ENCODE measurements around the gene CMSS1. TPM values are rescaled to one million over a fixed set of nuclear protein-coding genes. Genes with fewer than 3 reads are reported as not detected.
"Not testable (repeated sequence)": the region's sequence is repeated elsewhere in the genome, so short reads cannot be mapped to it uniquely, and the experiment has no call there.

CMSS1 gene
- total RNA-seq, 2 donors from 2014 or later = 88.5 to 101 TPM

- no peak overlapping the region for H3K4me3 Mint-ChIP-seq
Observed at GRCh38 chr3:100081986-100082692, 264.5 kb downstream of the CMSS1 start.

DNA sequence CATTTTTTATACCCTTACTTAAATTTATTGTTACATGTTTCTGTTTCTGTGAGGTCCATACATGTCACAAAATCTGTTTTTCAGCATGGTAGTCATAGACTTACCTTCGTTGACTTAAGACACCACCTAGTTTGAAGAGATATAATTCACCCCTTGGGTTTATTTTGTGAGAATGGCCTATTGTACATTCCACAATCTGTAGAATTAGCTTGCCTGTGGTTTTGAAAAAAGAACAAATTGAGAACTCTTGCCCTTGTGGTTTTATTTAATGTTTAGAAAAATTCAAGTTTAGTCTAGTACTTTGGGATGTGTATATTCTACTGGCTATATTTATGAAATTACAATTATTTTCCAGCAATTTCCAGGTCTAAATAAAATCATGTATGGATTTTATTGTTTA, 265.1 kb downstream of the CMSS1 start:
- no peaks in the 10 kb centered on the region for H3K27me3 Mint-ChIP-seq (ENCODE audit: low read depth)
- peaks cover 1 to 4% of the 10 kb centered on the region in 2 donors for H3K36me3 Mint-ChIP-seq (ENCODE audit: insufficient read depth in 2 of 2)
- DNase-seq (no peak), ATAC-seq (replicated peaks in 1 of 2) (no peak)
- no peak overlapping the region for H3K27ac Mint-ChIP-seq
- H3K4me1 Mint-ChIP-seq (ENCODE audit: low read depth) = peaks cover 13% of the 10 kb centered on the region
- H3K4me3 Mint-ChIP-seq = no peak overlapping the region
- H3K9me3 Mint-ChIP-seq = no peaks in the 10 kb centered on the region

More at GRCh38 chr3:100081986-100082692, 264.5 kb downstream of the CMSS1 start:
- Mint-ChIP-seq H3K4me1 (ENCODE audit: low read depth) (peaks cover 8% of the 10 kb centered on the region), H3K27ac (no peak overlapping the region), H3K36me3 (ENCODE audit: insufficient read depth in 2 of 2) (peaks cover 1 to 3% of the 10 kb centered on the region in 2 donors), H3K27me3 (ENCODE audit: low read depth) (no peaks in the 10 kb centered on the region), H3K9me3 (no peaks in the 10 kb centered on the region)
- DNase-seq = no peak
- no peak for ATAC-seq (replicated peaks in 1 of 2)

- Mint-ChIP-seq H3K27ac (no peak overlapping the region), H3K4me3 (no peak overlapping the region), H3K36me3 (ENCODE audit: insufficient read depth in 2 of 2) (peaks cover 1 to 4% of the 10 kb centered on the region in 2 donors), H3K27me3 (ENCODE audit: low read depth) (no peaks in the 10 kb centered on the region), H3K9me3 (no peaks in the 10 kb centered on the region), H3K4me1 (ENCODE audit: low read depth) (peaks cover 13% of the 10 kb centered on the region)
- DNase-seq (no peak), ATAC-seq (replicated peaks in 1 of 2) (no peak)
Observed at GRCh38 chr3:100083209-100083608, 265.5 kb downstream of the CMSS1 start.

- DNase-seq (no peak), ATAC-seq (replicated peaks in 1 of 2) (no peak)
- peaks cover 2 to 5% of the 10 kb centered on the region in 2 donors for H3K36me3 Mint-ChIP-seq (ENCODE audit: insufficient read depth in 2 of 2)
- no peaks in the 10 kb centered on the region for H3K27me3 Mint-ChIP-seq (ENCODE audit: low read depth)
- no peak overlapping the region for H3K27ac Mint-ChIP-seq
- H3K4me1 Mint-ChIP-seq (ENCODE audit: low read depth) = peaks cover 23% of the 10 kb centered on the region
- H3K9me3 Mint-ChIP-seq = no peaks in the 10 kb centered on the region
- no peak overlapping the region for H3K4me3 Mint-ChIP-seq
Observed at GRCh38 chr3:100084100-100084806, 266.6 kb downstream of the CMSS1 start.

DNA sequence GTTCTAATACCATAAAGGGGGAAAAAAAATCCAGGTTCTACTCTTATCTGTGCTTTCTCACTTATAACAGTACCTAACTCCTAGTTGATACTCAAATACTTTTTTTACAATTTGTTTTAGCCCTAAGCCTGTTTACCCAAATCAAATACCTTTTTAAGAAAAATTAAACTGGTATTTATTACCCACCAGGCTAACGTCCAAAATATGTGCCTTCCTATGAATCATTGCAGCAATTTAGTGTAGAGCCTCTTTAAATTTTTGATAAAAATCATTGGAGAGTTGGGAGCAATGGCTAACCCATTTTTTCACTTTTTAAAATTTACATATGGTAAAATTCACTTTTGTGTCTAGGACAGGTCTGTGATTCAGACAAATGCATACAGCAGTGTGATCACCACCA, 268.7 kb downstream of the CMSS1 start:
- H3K27ac Mint-ChIP-seq = no peak overlapping the region
- DNase-seq (no peak), ATAC-seq (replicated peaks in 1 of 2) (no peak)
- H3K9me3 Mint-ChIP-seq = no peaks in the 10 kb centered on the region
- no peak overlapping the region for H3K4me3 Mint-ChIP-seq
- no peaks in the 10 kb centered on the region for H3K27me3 Mint-ChIP-seq (ENCODE audit: low read depth)
- peaks cover 3 to 5% of the 10 kb centered on the region in 2 donors for H3K36me3 Mint-ChIP-seq (ENCODE audit: insufficient read depth in 2 of 2)
- H3K4me1 Mint-ChIP-seq (ENCODE audit: low read depth) = peaks cover 37% of the 10 kb centered on the region

DNA sequence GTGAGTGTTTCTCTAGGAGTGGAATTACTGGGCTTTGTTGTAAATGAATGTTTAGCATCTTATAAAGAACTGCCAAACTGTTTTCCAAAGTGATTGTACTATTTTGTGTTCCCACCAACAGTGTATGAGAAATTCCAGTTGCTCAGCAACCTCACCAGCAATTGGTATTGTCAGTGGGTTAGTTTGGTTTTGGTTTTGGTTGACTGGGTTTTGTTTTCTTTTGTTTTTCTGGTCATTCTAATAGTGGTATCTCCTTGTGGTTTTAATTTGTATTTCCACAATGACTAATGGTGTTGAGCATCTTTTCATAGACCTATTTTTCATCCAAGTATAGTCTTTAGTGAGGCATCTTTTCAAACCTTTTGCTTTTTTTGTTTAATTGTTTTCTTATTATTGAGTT, 269.5 kb downstream of the CMSS1 start:
- Mint-ChIP-seq H3K36me3 (ENCODE audit: insufficient read depth in 2 of 2) (peaks cover 2 to 5% of the 10 kb centered on the region in 2 donors), H3K27ac (peak overlapping the region; percentile 80)
- peak; percentile 12 to 18 for DNase-seq

GRCh38 chr3:100088735-100089368, 271.2 kb downstream of the CMSS1 start:
- H3K27ac Mint-ChIP-seq = peak overlapping the region; percentile 91
- DNase-seq (no peak), ATAC-seq (replicated peaks in 1 of 2) (no peak)
- no peaks in the 10 kb centered on the region for H3K9me3 Mint-ChIP-seq
- peaks cover 2 to 5% of the 10 kb centered on the region in 2 donors for H3K36me3 Mint-ChIP-seq (ENCODE audit: insufficient read depth in 2 of 2)
- no peaks in the 10 kb centered on the region for H3K27me3 Mint-ChIP-seq (ENCODE audit: low read depth)
- H3K4me1 Mint-ChIP-seq (ENCODE audit: low read depth) = peaks cover 37% of the 10 kb centered on the region
- H3K4me3 Mint-ChIP-seq = peak overlapping the region in 1 of 2 donors; percentile 57

More for the DNA sequence above, 269.5 kb downstream of the CMSS1 start:
- peak; percentile 77 to 79 for ATAC-seq (replicated peaks in 1 of 2)
- H3K4me1 Mint-ChIP-seq (ENCODE audit: low read depth) = peaks cover 37% of the 10 kb centered on the region
- no peaks in the 10 kb centered on the region for H3K9me3 Mint-ChIP-seq
- H3K27me3 Mint-ChIP-seq (ENCODE audit: low read depth) = no peaks in the 10 kb centered on the region
- peak overlapping the region in 1 of 2 donors; percentile 20 for H3K4me3 Mint-ChIP-seq

- no peaks in the 10 kb centered on the region for H3K27me3 Mint-ChIP-seq (ENCODE audit: low read depth)
- peak overlapping the region in 1 of 2 donors; percentile 50 for H3K4me3 Mint-ChIP-seq
- DNase-seq (peak; percentile 42 to 47), ATAC-seq (replicated peaks in 1 of 2) (peak; percentile 83 to 84)
- H3K27ac Mint-ChIP-seq = peak overlapping the region; percentile 26
- H3K4me1 Mint-ChIP-seq (ENCODE audit: low read depth) = peaks cover 37% of the 10 kb centered on the region
- H3K9me3 Mint-ChIP-seq = no peaks in the 10 kb centered on the region
- H3K36me3 Mint-ChIP-seq (ENCODE audit: insufficient read depth in 2 of 2) = peaks cover 2 to 5% of the 10 kb centered on the region in 2 donors
Observed at GRCh38 chr3:100089812-100090668, 272.4 kb downstream of the CMSS1 start.

- Mint-ChIP-seq H3K27me3 (ENCODE audit: low read depth) (no peaks in the 10 kb centered on the region), H3K4me3 (no peak overlapping the region), H3K4me1 (ENCODE audit: low read depth) (peaks cover 37% of the 10 kb centered on the region), H3K9me3 (no peaks in the 10 kb centered on the region), H3K27ac (no peak overlapping the region), H3K36me3 (ENCODE audit: insufficient read depth in 2 of 2) (peaks cover 2 to 5% of the 10 kb centered on the region in 2 donors)
- ATAC-seq (replicated peaks in 1 of 2) = peak in 1 of 2 donors; percentile 6
- DNase-seq = no peak
Observed at GRCh38 chr3:100090669-100091005, 273.0 kb downstream of the CMSS1 start.

GRCh38 chr3:100093831-100094230, 276.2 kb downstream of the CMSS1 start:
- DNase-seq (no peak), ATAC-seq (replicated peaks in 1 of 2) (no peak)
- H3K36me3 Mint-ChIP-seq (ENCODE audit: insufficient read depth in 2 of 2) = peaks cover 0 to 2% of the 10 kb centered on the region in 2 donors
- H3K27ac Mint-ChIP-seq = no peak overlapping the region
- peaks cover 19% of the 10 kb centered on the region for H3K4me1 Mint-ChIP-seq (ENCODE audit: low read depth)
- H3K9me3 Mint-ChIP-seq = no peaks in the 10 kb centered on the region
- no peak overlapping the region for H3K4me3 Mint-ChIP-seq
- no peaks in the 10 kb centered on the region for H3K27me3 Mint-ChIP-seq (ENCODE audit: low read depth)

DNA sequence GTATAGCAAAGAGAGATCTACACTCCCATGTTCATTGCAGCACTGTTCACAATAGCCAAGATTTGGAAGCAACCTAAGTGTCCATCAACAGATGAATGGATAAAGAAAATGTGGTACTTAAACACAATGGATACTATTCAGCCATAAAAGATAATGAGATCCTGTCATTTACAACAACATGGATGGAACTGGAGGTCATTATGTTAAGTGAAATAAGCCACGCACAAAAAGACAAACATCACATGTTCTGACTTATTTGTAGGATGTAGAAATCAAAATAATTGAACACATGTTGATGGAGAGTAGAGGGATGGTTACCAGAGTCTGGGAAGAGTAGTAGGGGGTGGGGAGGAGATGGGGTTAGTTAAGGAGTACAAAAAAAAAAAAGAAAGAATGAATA, 278.6 kb downstream of the CMSS1 start:
- not testable (repeated sequence) for H3K9me3 Mint-ChIP-seq; H3K4me3 Mint-ChIP-seq; H3K36me3 Mint-ChIP-seq (ENCODE audit: insufficient read depth in 2 of 2)

GRCh38 chr3:100096866-100097265, 279.2 kb downstream of the CMSS1 start:
- ATAC-seq (replicated peaks in 1 of 2) (no peak), DNase-seq (no peak)
- no peaks in the 10 kb centered on the region for H3K27me3 Mint-ChIP-seq (ENCODE audit: low read depth)
- no peak overlapping the region for H3K27ac Mint-ChIP-seq
- peaks cover 1 to 3% of the 10 kb centered on the region in 2 donors for H3K36me3 Mint-ChIP-seq (ENCODE audit: insufficient read depth in 2 of 2)
- no peak overlapping the region for H3K4me3 Mint-ChIP-seq
- H3K4me1 Mint-ChIP-seq (ENCODE audit: low read depth) = no peaks in the 10 kb centered on the region
- peaks cover 0 to 4% of the 10 kb centered on the region in 2 donors for H3K9me3 Mint-ChIP-seq

More for the DNA sequence above, 278.6 kb downstream of the CMSS1 start:
- not testable (repeated sequence) for ATAC-seq (replicated peaks in 1 of 2); H3K4me1 Mint-ChIP-seq (ENCODE audit: low read depth); H3K27ac Mint-ChIP-seq; H3K27me3 Mint-ChIP-seq (ENCODE audit: low read depth); DNase-seq
